ENCODE measurements around the gene DAPK2.

- TF ChIP-seq, protein P1, sequence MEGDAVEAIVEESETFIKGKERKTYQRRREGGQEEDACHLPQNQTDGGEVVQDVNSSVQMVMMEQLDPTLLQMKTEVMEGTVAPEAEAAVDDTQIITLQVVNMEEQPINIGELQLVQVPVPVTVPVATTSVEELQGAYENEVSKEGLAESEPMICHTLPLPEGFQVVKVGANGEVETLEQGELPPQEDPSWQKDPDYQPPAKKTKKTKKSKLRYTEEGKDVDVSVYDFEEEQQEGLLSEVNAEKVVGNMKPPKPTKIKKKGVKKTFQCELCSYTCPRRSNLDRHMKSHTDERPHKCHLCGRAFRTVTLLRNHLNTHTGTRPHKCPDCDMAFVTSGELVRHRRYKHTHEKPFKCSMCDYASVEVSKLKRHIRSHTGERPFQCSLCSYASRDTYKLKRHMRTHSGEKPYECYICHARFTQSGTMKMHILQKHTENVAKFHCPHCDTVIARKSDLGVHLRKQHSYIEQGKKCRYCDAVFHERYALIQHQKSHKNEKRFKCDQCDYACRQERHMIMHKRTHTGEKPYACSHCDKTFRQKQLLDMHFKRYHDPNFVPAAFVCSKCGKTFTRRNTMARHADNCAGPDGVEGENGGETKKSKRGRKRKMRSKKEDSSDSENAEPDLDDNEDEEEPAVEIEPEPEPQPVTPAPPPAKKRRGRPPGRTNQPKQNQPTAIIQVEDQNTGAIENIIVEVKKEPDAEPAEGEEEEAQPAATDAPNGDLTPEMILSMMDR (IDR thresholded peaks at IDR 0.05): peak in 2 of 6 experiments; percentile 7 to 27
- TF ChIP-seq POLR2A (IDR thresholded peaks at IDR 0.05): no peak
Observed at GRCh38 chr15:63911160-63911559, 135.1 kb downstream of the DAPK2 start.

Measured in Peyer's patch (tissue), 4 donors.